HepG2 (cell line): ENCODE data around the gene EWSR1. TPM values are rescaled to one million over a fixed set of nuclear protein-coding genes. Genes with fewer than 3 reads are reported as not detected.

Experiments used
- ATAC-seq: fragments of 200-7000 bp; cut with Tn5 transposase; 3 replicates; pipeline ENCODE4 v1.9.1; 2020; ENCODE audit warnings: mild to moderate bottlenecking, moderate library complexity
- BruUV-seq: library from RNA; stranded (reverse); fragments of 400-500 nt; replicated peaks from 2 replicates; lab custom pipeline; 2021; lab: Mats Ljungman, UMichigan
- CTCF ChIA-PET: fragments of 300-600 bp; formaldehyde crosslinking; extraction: SDS; loops from one replicate; lab custom pipeline; 2021; ENCODE audit warnings: low total read pairs, inconsistent platforms, low intra/inter-chr PET ratio; lab: Yijun Ruan, JAX
- POLR2A ChIA-PET: fragments of 350-600 bp; sonication (Branson Sonifier 250); formaldehyde crosslinking; loops from one replicate; lab custom pipeline; 2020; ENCODE audit warnings: antibody characterized with exemption, inconsistent platforms; lab: Yijun Ruan, JAX
- DNase-seq: peaks from one replicate; pipeline ENCODE4 v3.0.0-alpha.2; 2015; ENCODE audit warnings: low spot score
- FAIRE-seq: peaks from 3 replicates; lab custom pipeline; 2011; peaks lifted over from hg19 to GRCh38; lab: Jason Lieb, UNC
- H2AFZ ChIP-seq: one replicate; pipeline ENCODE4 v1.6.1; 2011; ENCODE audit warnings: low read length, inconsistent platforms
- H3K27ac ChIP-seq: fragments of 300-600 bp; 3 replicates; pipeline ENCODE4 v1.8.0; 2011; ENCODE audit warnings: mixed run types, mild to moderate bottlenecking, mixed read lengths, low read length, inconsistent platforms; ENCODE audit not compliant: insufficient read depth; ENCODE audit errors: extremely low read length
- H3K27me3 ChIP-seq, 2 experiments: fragments of 200-600 bp in 1 of 2; 2 replicates in 1 of 2; 3 replicates in 1 of 2; pipeline versions ENCODE4 v1.6.0 to v1.8.0; 2011; ENCODE audit warnings: low read length in 2 of 2, mild to moderate bottlenecking in 2 of 2, moderate library complexity in 2 of 2, inconsistent platforms in 1 of 2; ENCODE audit not compliant: insufficient read depth in 2 of 2, control insufficient read depth in 1 of 2
- H3K36me3 ChIP-seq, 2 experiments: fragments of 200-600 bp in 1 of 2; replicated peaks in 1 of 2; 2 replicates in 1 of 2; 3 replicates in 1 of 2; pipeline versions ENCODE4 v1.5.1 to v1.8.0; 2011; ENCODE audit warnings: low read length in 2 of 2, inconsistent platforms in 1 of 2; ENCODE audit not compliant: insufficient read depth in 2 of 2, control insufficient read depth in 1 of 2
- H3K4me1 ChIP-seq: 2 replicates; pipeline ENCODE4 v1.5.1; 2012; ENCODE audit warnings: low read length, inconsistent platforms; ENCODE audit not compliant: insufficient read depth
- H3K4me2 ChIP-seq: 2 replicates; pipeline ENCODE4 v1.6.0; 2011; ENCODE audit warnings: low read depth, low read length, inconsistent platforms
- H3K4me3 ChIP-seq, 3 experiments: fragments of 200-600 bp in 1 of 3; sonication (generic), shearing (Covaris generic) in 1 of 3; replicated peaks in 1 of 3; 2 replicates each; pipeline ENCODE4 v1.5.1; 2011 to 2016; ENCODE audit warnings: low read length in 3 of 3, inconsistent platforms in 2 of 3, low read depth in 2 of 3, mild to moderate bottlenecking in 2 of 3, control low read depth in 1 of 3, mixed read lengths in 1 of 3; ENCODE audit not compliant: insufficient read depth in 1 of 3
- H3K79me2 ChIP-seq: one replicate; pipeline ENCODE4 v1.6.1; 2011; ENCODE audit warnings: low read length, inconsistent platforms; ENCODE audit not compliant: insufficient read depth
- H3K9ac ChIP-seq: 2 replicates; pipeline ENCODE4 v1.6.0; 2011; ENCODE audit warnings: mild to moderate bottlenecking, low read depth, low read length, inconsistent platforms; ENCODE audit not compliant: insufficient read depth
- H3K9me3 ChIP-seq: 2 replicates; pipeline ENCODE4 v1.5.1; 2012; ENCODE audit warnings: mild to moderate bottlenecking, low read length
- H4K20me1 ChIP-seq: 2 replicates; pipeline ENCODE4 v1.6.0; 2011; ENCODE audit warnings: inconsistent platforms, mild to moderate bottlenecking, low read length, moderate library complexity; ENCODE audit not compliant: insufficient read depth
- MED13 ChIP-seq: sonication (generic); formaldehyde crosslinking; IDR thresholded peaks from 2 replicates; pipeline ENCODE4 v1.5.0; 2020; ENCODE audit warnings: missing genetic modification reagents
- MTA1 ChIP-seq: sonication (generic); formaldehyde crosslinking; IDR thresholded peaks from 2 replicates; pipeline ENCODE4 v1.4.0; 2020; ENCODE audit warnings: missing genetic modification reagents, mild to moderate bottlenecking, borderline replicate concordance
- NCOA1 ChIP-seq: sonication (generic); formaldehyde crosslinking; IDR thresholded peaks from 2 replicates; pipeline ENCODE4 v1.9.0; 2021; ENCODE audit warnings: missing genetic modification reagents
- PRPF4 ChIP-seq: fragments of 200-400 bp; formaldehyde crosslinking; IDR thresholded peaks from 2 replicates; pipeline ENCODE4 v1.6.1; 2016; ENCODE audit warnings: low read length, low read depth; ENCODE audit not compliant: poor library complexity, severe bottlenecking
- REPIN1 ChIP-seq: sonication (generic); formaldehyde crosslinking; IDR thresholded peaks from 2 replicates; pipeline ENCODE4 v1.8.0; 2022; ENCODE audit warnings: missing genetic modification reagents, low read depth, mild to moderate bottlenecking, borderline replicate concordance
- SP1 ChIP-seq, 2 experiments: fragments of 450-650 bp in 1 of 2; sonication (generic) in 1 of 2; formaldehyde crosslinking in 1 of 2; IDR thresholded peaks; 2 replicates each; pipeline versions ENCODE4 v1.4.0 to v1.6.1; 2016 to 2020; ENCODE audit warnings: missing genetic modification reagents in 1 of 2
- SUZ12 ChIP-seq: fragments of 150-350 bp; IDR thresholded peaks from 2 replicates; pipeline ENCODE4 v1.6.1; 2014; ENCODE audit warnings: low read depth, low read length
- TCF12 ChIP-seq, 2 experiments: fragments of 450-650 bp in 1 of 2; sonication (generic) in 1 of 2; formaldehyde crosslinking in 1 of 2; IDR thresholded peaks; 2 replicates each; pipeline versions ENCODE4 v1.6.1 to v1.8.0; 2017 to 2022; ENCODE audit warnings: antibody characterized with exemption in 1 of 2, mild to moderate bottlenecking in 1 of 2, missing genetic modification reagents in 1 of 2, moderate library complexity in 1 of 2
- XRCC5 ChIP-seq: fragments of 200-400 bp; formaldehyde crosslinking; optimal IDR thresholded peaks from 2 replicates; pipeline ENCODE3; 2017; ENCODE audit warnings: mild to moderate bottlenecking, low read length
- ZFAT ChIP-seq: sonication (generic); formaldehyde crosslinking; conservative IDR thresholded peaks from 2 replicates; pipeline ENCODE4 v1.8.1; 2023; ENCODE audit warnings: missing genetic modification reagents, inconsistent platforms
- ZNF350 ChIP-seq: sonication (generic); formaldehyde crosslinking; IDR thresholded peaks from 2 replicates; pipeline ENCODE4 v1.4.0; 2020; ENCODE audit warnings: mild to moderate bottlenecking, low read depth, missing genetic modification reagents, borderline replicate concordance
- ZNF496 ChIP-seq: sonication (generic); formaldehyde crosslinking; IDR thresholded peaks from 2 replicates; pipeline ENCODE4 v1.8.1; 2023; ENCODE audit warnings: mild to moderate bottlenecking, moderate library complexity, missing genetic modification reagents; ENCODE audit not compliant: insufficient replicate concordance
- ZNF615 ChIP-seq: sonication (generic); formaldehyde crosslinking; IDR thresholded peaks from 2 replicates; pipeline ENCODE4 v1.5.0; 2020; ENCODE audit warnings: mild to moderate bottlenecking, missing genetic modification reagents, borderline replicate concordance
- ZNF724P ChIP-seq: sonication (generic); formaldehyde crosslinking; IDR thresholded peaks from 2 replicates; pipeline ENCODE4 v1.8.0; 2022; ENCODE audit warnings: missing genetic modification reagents, borderline replicate concordance
- ZNF792 ChIP-seq: IDR thresholded peaks from 2 replicates; pipeline ENCODE4 v1.6.1; 2016
- ZNF839 ChIP-seq: sonication (generic); formaldehyde crosslinking; IDR thresholded peaks from 2 replicates; pipeline ENCODE4 v1.4.0; 2020; ENCODE audit warnings: missing genetic modification reagents, mild to moderate bottlenecking, borderline replicate concordance
- WGBS: methylation state at CpG from one replicate; pipeline ENCODE4 v1.1.6; 2017; ENCODE audit warnings: low lambda C conversion rate; 5-methylcytosine and 5-hydroxymethylcytosine counted together
- in situ Hi-C: cut with HindIII; loops from 2 replicates; pipeline ENCODE4 v1.10.0; 2017; ENCODE audit warnings: low pct_unique_long_range_greater_than_20kb; ENCODE audit not compliant: extremely low pct_ligation_motif_present
- intact Hi-C: fragments of 100-400 bp; cut with micrococcal nuclease; formaldehyde crosslinking; loops from one replicate; pipeline ENCODE4 v1.10.0; 2022; ENCODE audit not compliant: unreplicated experiment
- polyA plus RNA-seq, 8 experiments: library from polyadenylated mRNA; depleted of rRNA in 3 of 8; stranded (reverse) in 7 of 8; unstranded in 1 of 8; fragments of >200 nt; fragmentation: Illumina TruSeq in 4 of 8; extraction: Trizol in 4 of 8; gene quantifications; 2 replicates each; pipeline versions ENCODE4 v1.2.1 to v1.2.3, GENCODE V29; 2011 to 2016; ENCODE audit warnings: low read depth in 4 of 8, missing spikeins in 1 of 8, mixed read lengths in 1 of 8; ENCODE audit not compliant: insufficient read depth in 1 of 8
- total RNA-seq, 5 experiments: library from RNA; depleted of rRNA; stranded (reverse); fragments of >200 nt; fragmentation: Illumina TruSeq; extraction: Trizol; gene quantifications; 2 replicates each; pipeline ENCODE4 v1.2.3, GENCODE V29; 2016; ENCODE audit warnings: low read depth in 1 of 5
- TF ChIP-seq, protein P1 (sequence below): sonication (generic); formaldehyde crosslinking; conservative IDR thresholded peaks from 2 replicates; pipeline ENCODE4 v1.4.0; 2020; ENCODE audit warnings: missing genetic modification reagents

EWSR1 gene
- total and polyA plus RNA-seq, 2 of the 13 experiments (the other 11 are each of a cell fraction or from before 2014, with no cell fraction given), result 211 to 326 TPM

DNA sequence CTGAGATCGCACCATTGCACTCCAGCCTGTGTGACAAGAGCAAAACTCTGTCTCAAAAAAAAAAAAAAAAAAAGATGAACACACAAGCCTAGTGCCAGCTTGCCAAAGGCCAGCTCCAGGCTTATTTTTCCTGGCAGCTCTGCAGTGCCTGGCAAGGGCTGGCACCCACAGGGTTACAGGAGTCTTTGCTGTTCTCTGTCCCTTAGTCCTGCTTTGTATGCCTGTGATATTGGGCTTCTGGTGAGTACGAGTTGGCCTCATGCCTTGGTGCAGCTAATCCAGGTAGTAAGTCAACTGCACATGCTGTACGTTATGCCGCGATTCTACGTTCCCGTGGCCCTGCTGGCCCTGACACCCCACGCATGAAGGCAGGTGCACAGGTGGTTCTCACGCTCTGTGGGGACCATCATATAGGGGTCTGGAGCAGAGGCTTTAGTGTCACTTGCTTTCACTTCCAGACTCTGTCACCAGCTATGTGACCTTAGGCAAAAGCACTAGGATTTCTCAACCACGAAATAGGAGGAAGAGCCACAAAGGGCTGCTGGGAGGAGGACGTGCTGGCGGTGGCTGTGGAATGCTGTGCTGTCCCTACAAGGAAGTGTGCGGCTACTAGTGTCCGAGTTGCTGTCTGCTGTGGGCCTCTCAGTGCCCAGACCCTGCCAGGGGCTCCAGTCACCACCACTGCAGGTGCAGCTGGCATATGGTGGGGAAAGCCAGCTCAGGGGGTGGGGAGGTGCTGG lies 68.9 kb downstream of the EWSR1 start (continued):
- no peak for TF ChIP-seq XRCC5

DNA sequence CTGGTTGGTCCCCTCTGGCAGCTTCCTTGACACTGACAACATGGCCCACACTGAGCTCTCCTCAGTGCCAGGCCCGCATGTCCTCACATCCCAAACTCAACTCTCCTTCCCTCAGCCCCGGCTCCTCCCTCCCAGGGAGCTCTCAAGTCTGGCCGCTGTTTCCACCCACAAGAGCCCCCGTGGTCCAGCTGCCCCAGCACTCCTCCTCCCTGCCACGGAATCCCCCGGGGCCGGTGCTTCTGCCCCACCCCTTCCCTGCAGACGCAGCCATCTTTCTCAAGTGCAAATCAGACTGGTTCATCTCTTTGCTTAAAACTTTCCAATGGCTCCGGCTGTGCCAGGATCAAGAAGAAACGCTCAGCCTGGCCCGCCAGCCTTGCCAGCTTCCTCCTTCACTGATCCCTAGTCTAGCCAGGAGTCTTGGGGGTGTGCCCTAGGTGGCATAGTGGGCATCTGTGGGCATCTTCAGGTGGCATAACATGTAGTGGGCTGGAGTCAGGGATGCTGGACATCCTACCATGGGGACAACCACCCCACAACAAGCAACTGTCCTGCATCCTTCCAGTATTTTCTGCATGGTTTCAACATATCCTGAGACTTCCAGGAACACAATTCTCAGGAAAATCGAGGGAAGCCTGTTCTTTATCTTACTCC lies 69.7 kb downstream of the EWSR1 start:
- POLR2A ChIA-PET, result no interaction called here
- no peak for ATAC-seq
- no TSS peak for BruUV-seq

DNA sequence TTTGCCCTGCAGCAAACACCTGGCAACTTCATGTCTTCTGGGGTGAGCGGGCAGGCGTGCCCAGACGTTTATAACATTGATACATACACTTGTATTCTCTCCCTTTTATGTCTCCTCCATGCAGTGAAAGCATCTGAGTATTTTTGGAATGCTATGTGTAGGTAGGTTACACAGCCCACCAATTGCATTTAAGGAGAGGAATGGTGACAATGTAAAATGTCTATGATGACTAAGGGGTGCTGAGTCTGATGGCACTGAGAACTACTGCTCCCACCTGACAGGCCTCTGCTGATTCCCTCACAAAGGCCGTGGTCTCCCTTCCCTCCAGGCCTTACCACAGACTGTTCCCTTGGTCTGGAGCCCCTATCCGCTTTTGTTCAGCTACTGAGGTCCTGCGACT lies 70.3 kb downstream of the EWSR1 start:
- in situ Hi-C loops, result no loop called here
- 95% methylated on average over 6 of the region's 6 CpGs for WGBS
- CTCF ChIA-PET, result no interaction called here
- TF ChIP-seq, protein P1, sequence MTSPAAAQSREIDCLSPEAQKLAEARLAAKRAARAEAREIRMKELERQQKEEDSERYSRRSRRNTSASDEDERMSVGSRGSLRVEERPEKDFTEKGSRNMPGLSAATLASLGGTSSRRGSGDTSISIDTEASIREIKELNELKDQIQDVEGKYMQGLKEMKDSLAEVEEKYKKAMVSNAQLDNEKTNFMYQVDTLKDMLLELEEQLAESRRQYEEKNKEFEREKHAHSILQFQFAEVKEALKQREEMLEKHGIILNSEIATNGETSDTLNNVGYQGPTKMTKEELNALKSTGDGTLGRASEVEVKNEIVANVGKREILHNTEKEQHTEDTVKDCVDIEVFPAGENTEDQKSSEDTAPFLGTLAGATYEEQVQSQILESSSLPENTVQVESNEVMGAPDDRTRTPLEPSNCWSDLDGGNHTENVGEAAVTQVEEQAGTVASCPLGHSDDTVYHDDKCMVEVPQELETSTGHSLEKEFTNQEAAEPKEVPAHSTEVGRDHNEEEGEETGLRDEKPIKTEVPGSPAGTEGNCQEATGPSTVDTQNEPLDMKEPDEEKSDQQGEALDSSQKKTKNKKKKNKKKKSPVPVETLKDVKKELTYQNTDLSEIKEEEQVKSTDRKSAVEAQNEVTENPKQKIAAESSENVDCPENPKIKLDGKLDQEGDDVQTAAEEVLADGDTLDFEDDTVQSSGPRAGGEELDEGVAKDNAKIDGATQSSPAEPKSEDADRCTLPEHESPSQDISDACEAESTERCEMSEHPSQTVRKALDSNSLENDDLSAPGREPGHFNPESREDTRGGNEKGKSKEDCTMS (CRISPR knock-in tag), result no peak
- TF ChIP-seq MTA1 (CRISPR knock-in tag), result no peak
- TF ChIP-seq ZNF724P (CRISPR knock-in tag), result no peak
- TF ChIP-seq NCOA1, result no peak
- TF ChIP-seq ZFAT (CRISPR knock-in tag), result no peak
- TF ChIP-seq SP1 (IDR thresholded peaks at IDR 0.05), result no peak
- TF ChIP-seq SP1 (CRISPR knock-in tag; IDR thresholded peaks at IDR 0.05), result no peak
- TF ChIP-seq PRPF4, result no peak
- TF ChIP-seq ZNF792 (CRISPR knock-in tag), result no peak
- TF ChIP-seq ZNF350 (CRISPR knock-in tag), result no peak
- TF ChIP-seq ZNF496 (CRISPR knock-in tag), result no peak
- no peak for TF ChIP-seq MED13

More for the DNA sequence above, 69.7 kb downstream of the EWSR1 start:
- intact Hi-C loops (no loop called here), in situ Hi-C loops (no loop called here)
- no peak overlapping the region for H3K4me3 ChIP-seq
- CTCF ChIA-PET, result no interaction called here
- H3K36me3 ChIP-seq, result peaks cover 18 to 45% of the 10 kb centered on the region in 2 experiments
- peaks cover 28% of the 10 kb centered on the region for H3K4me1 ChIP-seq
- no peak overlapping the region for H3K4me2 ChIP-seq
- no peak overlapping the region for H3K9ac ChIP-seq
- 96% methylated on average over 12 of the region's 12 CpGs for WGBS
- no peaks in the 10 kb centered on the region for H3K9me3 ChIP-seq
- DNase-seq (no peak), FAIRE-seq (no peak)
- H3K27ac ChIP-seq, result no peak overlapping the region
- H2AFZ ChIP-seq, result no peak overlapping the region
- TF ChIP-seq TCF12 (IDR thresholded peaks at IDR 0.05) (no peak), TCF12 (CRISPR knock-in tag; IDR thresholded peaks at IDR 0.05) (no peak), REPIN1 (CRISPR knock-in tag) (no peak), ZNF839 (CRISPR knock-in tag) (no peak), ZNF615 (CRISPR knock-in tag) (no peak), SUZ12 (no peak)
- no peaks in the 10 kb centered on the region for H3K27me3 ChIP-seq
- no peaks in the 10 kb centered on the region for H3K79me2 ChIP-seq
- H4K20me1 ChIP-seq, result no peaks in the 10 kb centered on the region

More for the DNA sequence above, 70.3 kb downstream of the EWSR1 start:
- ATAC-seq, result no peak
- H3K4me2 ChIP-seq, result no peak overlapping the region
- H3K27me3 ChIP-seq, result no peaks in the 10 kb centered on the region
- no peak overlapping the region for H3K9ac ChIP-seq
- H3K27ac ChIP-seq, result no peak overlapping the region
- no peak for DNase-seq
- intact Hi-C loops, result no loop called here
- peaks cover 18 to 45% of the 10 kb centered on the region in 2 experiments for H3K36me3 ChIP-seq
- peaks cover 34% of the 10 kb centered on the region for H3K4me1 ChIP-seq
- H3K9me3 ChIP-seq, result no peaks in the 10 kb centered on the region
- BruUV-seq, result no TSS peak
- H2AFZ ChIP-seq, result no peak overlapping the region
- FAIRE-seq, result no peak
- no peak overlapping the region for H3K4me3 ChIP-seq
- no peaks in the 10 kb centered on the region for H3K79me2 ChIP-seq
- no peaks in the 10 kb centered on the region for H4K20me1 ChIP-seq
- POLR2A ChIA-PET, result no interaction called here
